ENCODE results near the gene PLB1. TPM values are rescaled to one million over a fixed set of nuclear protein-coding genes. Genes with fewer than 3 reads are reported as not detected.

Gene PLB1
- polyA plus RNA-seq, 1 donor from 2014 or later: 2.8 TPM

- TF ChIP-seq POLR2AphosphoS5 (IDR thresholded peaks at IDR 0.05): no peak
- no peak for TF ChIP-seq MXI1 (conservative IDR thresholded peaks at IDR 0.05; ENCODE audit: poor library complexity, severe bottlenecking)
- TF ChIP-seq, protein P1, sequence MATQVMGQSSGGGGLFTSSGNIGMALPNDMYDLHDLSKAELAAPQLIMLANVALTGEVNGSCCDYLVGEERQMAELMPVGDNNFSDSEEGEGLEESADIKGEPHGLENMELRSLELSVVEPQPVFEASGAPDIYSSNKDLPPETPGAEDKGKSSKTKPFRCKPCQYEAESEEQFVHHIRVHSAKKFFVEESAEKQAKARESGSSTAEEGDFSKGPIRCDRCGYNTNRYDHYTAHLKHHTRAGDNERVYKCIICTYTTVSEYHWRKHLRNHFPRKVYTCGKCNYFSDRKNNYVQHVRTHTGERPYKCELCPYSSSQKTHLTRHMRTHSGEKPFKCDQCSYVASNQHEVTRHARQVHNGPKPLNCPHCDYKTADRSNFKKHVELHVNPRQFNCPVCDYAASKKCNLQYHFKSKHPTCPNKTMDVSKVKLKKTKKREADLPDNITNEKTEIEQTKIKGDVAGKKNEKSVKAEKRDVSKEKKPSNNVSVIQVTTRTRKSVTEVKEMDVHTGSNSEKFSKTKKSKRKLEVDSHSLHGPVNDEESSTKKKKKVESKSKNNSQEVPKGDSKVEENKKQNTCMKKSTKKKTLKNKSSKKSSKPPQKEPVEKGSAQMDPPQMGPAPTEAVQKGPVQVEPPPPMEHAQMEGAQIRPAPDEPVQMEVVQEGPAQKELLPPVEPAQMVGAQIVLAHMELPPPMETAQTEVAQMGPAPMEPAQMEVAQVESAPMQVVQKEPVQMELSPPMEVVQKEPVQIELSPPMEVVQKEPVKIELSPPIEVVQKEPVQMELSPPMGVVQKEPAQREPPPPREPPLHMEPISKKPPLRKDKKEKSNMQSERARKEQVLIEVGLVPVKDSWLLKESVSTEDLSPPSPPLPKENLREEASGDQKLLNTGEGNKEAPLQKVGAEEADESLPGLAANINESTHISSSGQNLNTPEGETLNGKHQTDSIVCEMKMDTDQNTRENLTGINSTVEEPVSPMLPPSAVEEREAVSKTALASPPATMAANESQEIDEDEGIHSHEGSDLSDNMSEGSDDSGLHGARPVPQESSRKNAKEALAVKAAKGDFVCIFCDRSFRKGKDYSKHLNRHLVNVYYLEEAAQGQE (IDR thresholded peaks at IDR 0.05; ENCODE audit: borderline replicate concordance): no peak
- no peak for TF ChIP-seq EZH2 (IDR thresholded peaks at IDR 0.05; ENCODE audit: borderline replicate concordance, insufficient read depth, low read length, poor library complexity, severe bottlenecking)
- TF ChIP-seq CTCF (IDR thresholded peaks at IDR 0.05; ENCODE audit: poor library complexity, severe bottlenecking): no peak
- TF ChIP-seq EP300 (conservative IDR thresholded peaks at IDR 0.05; ENCODE audit: poor library complexity, severe bottlenecking): no peak
- no peak for TF ChIP-seq RAD21 (conservative IDR thresholded peaks at IDR 0.05)
- no peak for TF ChIP-seq SMC3 (conservative IDR thresholded peaks at IDR 0.05; ENCODE audit: poor library complexity)
- no peak for TF ChIP-seq TAF1 (IDR thresholded peaks at IDR 0.05; ENCODE audit: low read depth)
- no peaks in the 10 kb centered on the region for H4K20me1 ChIP-seq (ENCODE audit: insufficient read depth)
- H2AFZ ChIP-seq (ENCODE audit: low read depth, low read length): no peak overlapping the region
- no peaks in the 10 kb centered on the region for H3K9me2 ChIP-seq (ENCODE audit: insufficient read depth, low read length)
- H3K4me3 ChIP-seq (ENCODE audit: low read length): no peak overlapping the region
- H3K79me2 ChIP-seq (replicated peaks; ENCODE audit: insufficient read depth, low read length): no peaks in the 10 kb centered on the region
- H3K4me2 ChIP-seq (ENCODE audit: low read length): no peak overlapping the region
- no peaks in the 10 kb centered on the region for H3K9me3 ChIP-seq (ENCODE audit: low read length)
- H3F3A ChIP-seq (ENCODE audit: insufficient read depth, low read length, poor library complexity, severe bottlenecking): no peaks in the 10 kb centered on the region
- no peaks in the 10 kb centered on the region for H3K36me3 ChIP-seq (ENCODE audit: insufficient read depth, low read length)
- H3K27ac ChIP-seq (ENCODE audit: low read length): no peak overlapping the region
- H3K9ac ChIP-seq (ENCODE audit: low read length): no peak overlapping the region
- H3K27me3 ChIP-seq (ENCODE audit: insufficient read depth, low read depth, low read length): no peaks in the 10 kb centered on the region
Observed at GRCh38 chr2:28648671-28649395, 153.0 kb downstream of the PLB1 start.

DNA sequence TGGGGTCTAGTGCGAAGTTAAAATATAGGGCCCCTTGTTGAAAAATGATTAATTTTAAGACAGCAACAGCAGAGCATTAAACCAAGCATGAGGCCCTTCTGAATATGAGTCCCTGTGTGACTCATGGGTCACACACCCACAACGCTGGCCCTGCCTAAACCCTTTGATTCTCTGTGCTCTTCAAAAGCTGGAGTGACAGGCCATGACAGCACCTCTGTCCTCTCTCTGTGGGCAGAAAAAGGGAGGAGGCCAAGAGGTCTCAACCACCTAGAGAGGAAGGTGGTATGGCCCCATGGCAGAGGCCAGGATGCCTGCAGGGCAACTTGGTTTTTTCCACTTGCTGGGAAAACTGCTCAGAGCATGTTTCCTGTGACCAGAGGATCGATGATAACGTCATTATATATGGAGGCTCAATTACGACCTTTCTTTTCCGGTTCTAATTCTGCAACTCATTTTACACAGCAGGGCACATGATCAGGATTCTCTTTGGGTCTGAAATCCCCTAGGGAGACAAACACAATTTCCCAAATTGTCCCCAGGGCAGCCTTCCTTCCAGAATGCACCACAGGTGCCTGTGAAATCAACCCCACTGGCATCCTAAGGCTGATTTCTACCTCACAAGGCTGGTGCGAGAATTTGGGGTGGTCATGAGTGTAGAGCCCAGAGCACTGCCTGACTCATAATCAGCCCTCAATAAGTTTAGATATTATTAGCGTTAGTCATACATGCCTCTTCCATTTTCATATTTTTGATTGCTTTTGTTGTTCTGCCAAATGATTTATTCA is 153.8 kb downstream of the PLB1 start:
- no peaks in the 10 kb centered on the region for H3K9me3 ChIP-seq (ENCODE audit: low read length)
- no peaks in the 10 kb centered on the region for H3K9me2 ChIP-seq (ENCODE audit: insufficient read depth, low read length)
- H3K4me2 ChIP-seq (ENCODE audit: low read length): no peak overlapping the region
- no peak overlapping the region for H2AFZ ChIP-seq (ENCODE audit: low read depth, low read length)
- H3F3A ChIP-seq (ENCODE audit: insufficient read depth, low read length, poor library complexity, severe bottlenecking): no peaks in the 10 kb centered on the region
- H3K9ac ChIP-seq (ENCODE audit: low read length): no peak overlapping the region
- no peaks in the 10 kb centered on the region for H3K27me3 ChIP-seq (ENCODE audit: insufficient read depth, low read depth, low read length)
- TF ChIP-seq EZH2 (IDR thresholded peaks at IDR 0.05; ENCODE audit: borderline replicate concordance, insufficient read depth, low read length, poor library complexity, severe bottlenecking) (no peak), POLR2AphosphoS5 (IDR thresholded peaks at IDR 0.05) (no peak)
- H3K36me3 ChIP-seq (ENCODE audit: insufficient read depth, low read length): no peaks in the 10 kb centered on the region
- no peak overlapping the region for H3K27ac ChIP-seq (ENCODE audit: low read length)
- no peaks in the 10 kb centered on the region for H3K79me2 ChIP-seq (replicated peaks; ENCODE audit: insufficient read depth, low read length)
- H3K4me3 ChIP-seq (ENCODE audit: low read length): no peak overlapping the region
- no peaks in the 10 kb centered on the region for H4K20me1 ChIP-seq (ENCODE audit: insufficient read depth)

Data from neural cell (in vitro differentiated cells).